IMR-90 (cell line): ENCODE measurements around the gene RUSC1. TPM values are rescaled to one million over a fixed set of nuclear protein-coding genes. Genes with fewer than 3 reads are reported as not detected.
A peak's percentile ranks its signal among the peaks of the same experiment; 100 is the strongest.

Experiments used
- ATAC-seq: fragments of 200-7000 bp; cut with Tn5 transposase; 2 replicates; pipeline ENCODE4 v1.9.1; 2020; ENCODE audit warnings: low read depth, mild to moderate bottlenecking, moderate library complexity
- BruUV-seq: library from RNA; stranded (reverse); fragments of 400-500 nt; replicated peaks from 2 replicates; lab custom pipeline; 2021; lab: Mats Ljungman, UMichigan
- CTCF ChIA-PET: fragments of 300-600 bp; formaldehyde crosslinking; extraction: SDS; loops from one replicate; lab custom pipeline; 2021; ENCODE audit warnings: antibody characterized with exemption; lab: Yijun Ruan, JAX
- POLR2A ChIA-PET: fragments of 300-600 bp; sonication (Branson Sonifier 250); formaldehyde crosslinking; loops from one replicate; lab custom pipeline; 2022; ENCODE audit warnings: antibody characterized with exemption; ENCODE audit not compliant: unreplicated experiment; lab: Charles Lee
- DNase-seq: peaks from one replicate; pipeline ENCODE4 v3.0.0; 2013
- H2AFZ ChIP-seq: replicated peaks from 2 replicates; pipeline ENCODE3; 2013; ENCODE audit warnings: low read length, mild to moderate bottlenecking; ENCODE audit not compliant: poor library complexity
- H2AK5ac ChIP-seq: 2 replicates; pipeline ENCODE4 v1.6.1; 2013; ENCODE audit warnings: low read depth, low read length, inconsistent platforms
- H2AK9ac ChIP-seq: replicated peaks from 2 replicates; pipeline ENCODE3; 2013; ENCODE audit warnings: mild to moderate bottlenecking, low read depth, low read length, moderate library complexity; ENCODE audit not compliant: poor library complexity
- H2BK120ac ChIP-seq: 2 replicates; pipeline ENCODE4 v1.6.1; 2013; ENCODE audit warnings: low read depth, low read length, inconsistent platforms
- H2BK15ac ChIP-seq: 3 replicates; pipeline ENCODE4 v1.6.1; 2013; ENCODE audit warnings: low read depth, low read length, inconsistent platforms
- H2BK20ac ChIP-seq: 2 replicates; pipeline ENCODE4 v1.6.1; 2013; ENCODE audit warnings: low read depth, mild to moderate bottlenecking, inconsistent platforms, low read length, moderate library complexity
- H2BK5ac ChIP-seq: 2 replicates; pipeline ENCODE4 v1.6.1; 2013; ENCODE audit warnings: mild to moderate bottlenecking, low read depth, low read length, inconsistent platforms; ENCODE audit not compliant: poor library complexity, severe bottlenecking
- H3K14ac ChIP-seq: replicated peaks from 2 replicates; pipeline ENCODE4 v1.6.1; 2013; ENCODE audit warnings: low read depth, low read length, inconsistent platforms
- H3K18ac ChIP-seq: 2 replicates; pipeline ENCODE4 v1.6.1; 2013; ENCODE audit warnings: low read depth, low read length, control low read depth
- H3K23ac ChIP-seq: 2 replicates; pipeline ENCODE4 v1.6.1; 2013; ENCODE audit warnings: low read depth, low read length, inconsistent platforms
- H3K27ac ChIP-seq: 2 replicates; pipeline ENCODE4 v1.5.1; 2013; ENCODE audit warnings: mild to moderate bottlenecking, control low read depth, low read length; ENCODE audit not compliant: insufficient read depth
- H3K27me3 ChIP-seq: 2 replicates; pipeline ENCODE4 v1.6.1; 2013; ENCODE audit warnings: low read length; ENCODE audit not compliant: control insufficient read depth, insufficient read depth
- H3K36me3 ChIP-seq: 2 replicates; pipeline ENCODE4 v1.6.1; 2013; ENCODE audit warnings: low read length, mixed read lengths; ENCODE audit not compliant: control insufficient read depth, insufficient read depth
- H3K4ac ChIP-seq: 2 replicates; pipeline ENCODE4 v1.6.1; 2013; ENCODE audit warnings: low read depth, low read length, inconsistent platforms
- H3K4me1 ChIP-seq: 2 replicates; pipeline ENCODE4 v1.6.1; 2013; ENCODE audit warnings: low read length, mixed read lengths; ENCODE audit not compliant: control insufficient read depth, insufficient read depth
- H3K4me2 ChIP-seq: 2 replicates; pipeline ENCODE4 v1.6.1; 2013; ENCODE audit warnings: low read depth, mild to moderate bottlenecking, control low read depth, low read length, moderate library complexity
- H3K4me3 ChIP-seq: 2 replicates; pipeline ENCODE4 v1.5.1; 2013; ENCODE audit warnings: low read depth, mild to moderate bottlenecking, control low read depth, low read length, moderate library complexity; ENCODE audit not compliant: insufficient read depth
- H3K56ac ChIP-seq: 2 replicates; pipeline ENCODE4 v1.6.1; 2013; ENCODE audit warnings: low read length, inconsistent platforms; ENCODE audit not compliant: insufficient read depth; ENCODE audit errors: extremely low read depth
- H3K79me1 ChIP-seq, 2 experiments: 2 replicates each; pipeline ENCODE4 v1.6.1; 2013; ENCODE audit warnings: low read length in 2 of 2, inconsistent platforms in 1 of 2, low read depth in 1 of 2
- H3K9ac ChIP-seq: 2 replicates; pipeline ENCODE4 v1.6.1; 2013; ENCODE audit warnings: low read depth, low read length, control low read depth
- H3K9me1 ChIP-seq: 2 replicates; pipeline ENCODE4 v1.6.1; 2013; ENCODE audit warnings: low read length, inconsistent platforms; ENCODE audit not compliant: insufficient read depth
- H3K9me3 ChIP-seq: 2 replicates; pipeline ENCODE4 v1.6.1; 2013; ENCODE audit warnings: low read length; ENCODE audit not compliant: control insufficient read depth, insufficient read depth
- H4K20me1 ChIP-seq: 2 replicates; pipeline ENCODE4 v1.6.1; 2013; ENCODE audit warnings: low read length, inconsistent platforms; ENCODE audit not compliant: insufficient read depth
- H4K5ac ChIP-seq: 2 replicates; pipeline ENCODE4 v1.6.1; 2013; ENCODE audit warnings: mild to moderate bottlenecking, low read depth, low read length, control low read depth
- H4K8ac ChIP-seq, 2 experiments: 2 replicates each; pipeline ENCODE4 v1.6.1; 2013; ENCODE audit warnings: low read depth in 2 of 2, low read length in 2 of 2, control low read depth in 1 of 2, inconsistent platforms in 1 of 2
- H4K91ac ChIP-seq: 2 replicates; pipeline ENCODE4 v1.6.1; 2013; ENCODE audit warnings: low read depth, low read length, inconsistent platforms; ENCODE audit not compliant: insufficient read depth
- BHLHE40 ChIP-seq: fragments of 150-350 bp; IDR thresholded peaks from 2 replicates; pipeline ENCODE4 v1.6.1; 2016; ENCODE audit warnings: mild to moderate bottlenecking, low read depth, low read length
- CEBPB ChIP-seq: IDR thresholded peaks from 2 replicates; pipeline ENCODE4 v1.6.1; 2012; ENCODE audit warnings: low read depth, low read length, improper control_type of control experiment
- CHD1 ChIP-seq: IDR thresholded peaks from 2 replicates; pipeline ENCODE4 v1.6.1; 2012; ENCODE audit warnings: low read depth, low read length, improper control_type of control experiment
- CTCF ChIP-seq: conservative IDR thresholded peaks from 2 replicates; pipeline ENCODE4 v1.5.1; 2012; ENCODE audit warnings: mild to moderate bottlenecking, low read depth, low read length, improper control_type of control experiment
- FOS ChIP-seq: fragments of 150-350 bp; IDR thresholded peaks from 2 replicates; pipeline ENCODE4 v1.6.1; 2016; ENCODE audit warnings: low read depth, low read length
- MAFK ChIP-seq: IDR thresholded peaks from 2 replicates; pipeline ENCODE4 v1.6.1; 2012; ENCODE audit warnings: low read depth, low read length, improper control_type of control experiment
- MAZ ChIP-seq: IDR thresholded peaks from 2 replicates; pipeline ENCODE4 v1.6.1; 2012; ENCODE audit warnings: low read depth, mild to moderate bottlenecking, low read length, improper control_type of control experiment, moderate library complexity, borderline replicate concordance
- MXI1 ChIP-seq: IDR thresholded peaks from 2 replicates; pipeline ENCODE4 v1.6.1; 2012; ENCODE audit warnings: low read depth, mild to moderate bottlenecking, low read length, moderate library complexity, borderline replicate concordance
- NFE2L2 ChIP-seq: fragments of 150-350 bp; IDR thresholded peaks from 2 replicates; pipeline ENCODE4 v1.6.1; 2016; ENCODE audit warnings: low read depth, mild to moderate bottlenecking, low read length
- POLR2A ChIP-seq: IDR thresholded peaks from 2 replicates; pipeline ENCODE4 v1.6.1; 2012; ENCODE audit warnings: mild to moderate bottlenecking, low read depth, low read length
- RAD21 ChIP-seq: IDR thresholded peaks from 2 replicates; pipeline ENCODE4 v1.6.1; 2012; ENCODE audit warnings: low read length, improper control_type of control experiment
- RCOR1 ChIP-seq: IDR thresholded peaks from 2 replicates; pipeline ENCODE4 v1.6.1; 2012; ENCODE audit warnings: mild to moderate bottlenecking, low read length, improper control_type of control experiment; ENCODE audit not compliant: insufficient replicate concordance
- RFX5 ChIP-seq: IDR thresholded peaks from 2 replicates; pipeline ENCODE4 v1.8.0; 2012; ENCODE audit warnings: low read depth, mild to moderate bottlenecking, low read length, moderate library complexity
- SMC3 ChIP-seq: fragments of 150-350 bp; IDR thresholded peaks from 2 replicates; pipeline ENCODE4 v1.6.1; 2016; ENCODE audit warnings: low read depth, mild to moderate bottlenecking, antibody characterized with exemption, low read length, moderate library complexity
- USF2 ChIP-seq: fragments of 150-350 bp; IDR thresholded peaks from 2 replicates; pipeline ENCODE4 v1.6.1; 2017; ENCODE audit warnings: mild to moderate bottlenecking, antibody characterized with exemption, low read length, low read depth
- WGBS, 2 experiments: methylation state at CpG; one replicate each; pipeline versions ENCODE4 v1.1.5 to v1.1.7; 2013; ENCODE audit warnings: missing lambda C conversion rate in 2 of 2; ENCODE audit not compliant: insufficient read length in 1 of 2; ENCODE audit errors: extremely low coverage in 2 of 2; 5-methylcytosine and 5-hydroxymethylcytosine counted together
- dilution Hi-C: fragments of 300-500 bp; cut with HindIII; formaldehyde crosslinking; loops from one replicate; pipeline ENCODE4 v1.14.3; 2018; ENCODE audit warnings: low sequenced_read_pairs; ENCODE audit not compliant: unreplicated experiment
- in situ Hi-C: fragments of 300-500 bp; cut with MboI; formaldehyde crosslinking; loops from 3 replicates; pipeline ENCODE4 v1.14.3; 2019; ENCODE audit warnings: low sequenced_read_pairs, inconsistent platforms, mixed read lengths
- intact Hi-C: fragments of 100-400 bp; cut with micrococcal nuclease; formaldehyde crosslinking; loops from 2 replicates; pipeline ENCODE4 v1.10.0; 2022
- polyA plus RNA-seq, 3 experiments: library from polyadenylated mRNA; depleted of rRNA; stranded (reverse); fragments of >200 nt; gene quantifications; 2 replicates each; pipeline ENCODE4 v1.2.3, GENCODE V29; 2012; ENCODE audit warnings: low replicate concordance in 1 of 3
- total RNA-seq: library from RNA; depleted of rRNA; stranded (reverse); fragments of >200 nt; gene quantifications from 2 replicates; pipeline ENCODE4 v1.2.3, GENCODE V29; 2012

RUSC1 gene
- total and polyA plus RNA-seq, 2 of the 4 experiments (the other 2 are of a cell fraction) = 4.1 to 31.4 TPM

GRCh38 chr1:155309423-155310021 lies 11.2 kb upstream of the RUSC1 start:
- peak overlapping the region; percentile 70 to 89 for H4K8ac ChIP-seq
- peak overlapping the region; percentile 99 for H2AK9ac ChIP-seq
- H2BK5ac ChIP-seq = peak overlapping the region; percentile 67
- ChIA-PET CTCF (no interaction called here), POLR2A (no interaction called here)
- ATAC-seq = no peak
- peak overlapping the region; percentile 96 for H3K4me2 ChIP-seq
- H3K79me1 ChIP-seq = peaks cover 15 to 41% of the 10 kb centered on the region in 2 experiments
- peaks cover 7% of the 10 kb centered on the region; the same call in 1 of the 2 replicates for H3K9me1 ChIP-seq
- peak overlapping the region; percentile 8; the same call in 1 of the 2 replicates for H2BK120ac ChIP-seq
- peak overlapping the region; percentile 77; the same call in 1 of the 2 replicates for H3K23ac ChIP-seq
- peak overlapping the region; percentile 5; the same call in 1 of the 2 replicates for H4K5ac ChIP-seq
- peak overlapping the region; percentile 88 for H3K9ac ChIP-seq
- H3K14ac ChIP-seq = peak overlapping the region; percentile 86
- in situ Hi-C loops = no loop called here
- dilution Hi-C loops = no loop called here
- H2BK15ac ChIP-seq = no peak overlapping the region; the same call in 2 of the 3 replicates
- no TSS peak for BruUV-seq
- H2AFZ ChIP-seq = peak overlapping the region; percentile 95
- peak overlapping the region; percentile 83 for H2AK5ac ChIP-seq
- no CpG with 5 or more reads among the region's 11 CpGs for WGBS, 2 experiments
- H4K91ac ChIP-seq = peak overlapping the region; percentile 78
- no peak overlapping the region for H2BK20ac ChIP-seq
- H3K27ac ChIP-seq = peak overlapping the region; percentile 72
- peak overlapping the region; percentile 79 for H3K4ac ChIP-seq
- H3K4me3 ChIP-seq = peak overlapping the region; percentile 62
- H3K27me3 ChIP-seq = no peaks in the 10 kb centered on the region
- no peaks in the 10 kb centered on the region for H3K9me3 ChIP-seq
- intact Hi-C loops = loop anchor here (5.0 kb wide), 1 partner anchor 47 kb away; the partner anchor contains the start of gene SCAMP3
- peak overlapping the region; percentile 75 for H3K56ac ChIP-seq
- H3K36me3 ChIP-seq = peaks cover 11% of the 10 kb centered on the region
- no peaks in the 10 kb centered on the region for H4K20me1 ChIP-seq
- DNase-seq = no peak
- no peak overlapping the region for H3K18ac ChIP-seq
- peaks cover 4% of the 10 kb centered on the region for H3K4me1 ChIP-seq
- TF ChIP-seq CEBPB (no peak), USF2 (no peak), MAFK (no peak), BHLHE40 (no peak), POLR2A (no peak), FOS (no peak), CHD1 (no peak), RFX5 (no peak), NFE2L2 (no peak), MXI1 (no peak; the same call in 1 of the 2 replicates), RAD21 (no peak), MAZ (no peak), RCOR1 (no peak), SMC3 (no peak), CTCF (no peak)
